Activated CD4-positive, CD25-positive, alpha-beta regulatory T cell treated with anti-CD3 and anti-CD28 coated beads, Interleukin-2, amount 50 U/mL, for 16 hours (primary cell): ENCODE data around the gene MT1F.
"Not testable (repeated sequence)": the region's sequence is repeated elsewhere in the genome, so short reads cannot be mapped to it uniquely, and the experiment has no call there.

Experiments
- DNase-seq: peaks from one replicate; pipeline ENCODE4 v3.0.0-alpha.2; 2020; ENCODE audit warnings: low read depth, low spot score

Gene MT1F

GRCh38 chr16:56645311-56645710 lies 12.4 kb upstream of the MT1F start:
- no peak for DNase-seq

GRCh38 chr16:56645838-56646237 lies 11.9 kb upstream of the MT1F start:
- DNase-seq = no peak

GRCh38 chr16:56647641-56648431 lies 9.9 kb upstream of the MT1F start:
- no peak for DNase-seq

- no peak for DNase-seq
Measured at GRCh38 chr16:56649271-56649670, 8.5 kb upstream of the MT1F start.

GRCh38 chr16:56649820-56650219 lies 7.9 kb upstream of the MT1F start:
- DNase-seq = no peak

GRCh38 chr16:56651586-56651985 lies 6.2 kb upstream of the MT1F start, which contains the start of gene MT1B:
MT1B (plus strand) TSS chr16:56651886; CDS start chr16:56651954, 68 bp downstream.
- no peak for DNase-seq

- DNase-seq = no peak
Measured at GRCh38 chr16:56652600-56652999, 5.2 kb upstream of the MT1F start.

- no peak for DNase-seq
Measured at GRCh38 chr16:56653218-56653617, 4.5 kb upstream of the MT1F start.

- DNase-seq = no peak
Measured at GRCh38 chr16:56658327-56658875, 642 bp downstream of the MT1F start.

- no peak for DNase-seq
Measured at GRCh38 chr16:56662357-56663354, 4.9 kb downstream of the MT1F start.

GRCh38 chr16:56664506-56664905 lies 6.7 kb downstream of the MT1F start:
- no peak for DNase-seq

GRCh38 chr16:56665286-56666261 lies 7.8 kb downstream of the MT1F start:
- not testable (repeated sequence) for DNase-seq

GRCh38 chr16:56667581-56668571 lies 10.1 kb downstream of the MT1F start, which contains the start of gene MT1G:
MT1G (minus strand) TSS chr16:56668065; CDS start chr16:56667993, 72 bp downstream.
- DNase-seq = no peak

- DNase-seq = no peak
Measured at GRCh38 chr16:56669005-56669839, 11.5 kb downstream of the MT1F start, which contains the start of gene MT1H. MT1H (plus strand) TSS chr16:56669814; CDS start chr16:56669885, 71 bp downstream.

GRCh38 chr16:56669840-56670619 lies 12.3 kb downstream of the MT1F start:
- DNase-seq = no peak

- no peak for DNase-seq
Measured at GRCh38 chr16:56670620-56670934, 12.8 kb downstream of the MT1F start.

GRCh38 chr16:56671691-56672090 lies 13.9 kb downstream of the MT1F start:
- DNase-seq = not testable (repeated sequence)

GRCh38 chr16:56672171-56672570 lies 14.4 kb downstream of the MT1F start:
- DNase-seq = not testable (repeated sequence)
